GM19372 (cell line): ENCODE results near the gene WDR54.
A peak's percentile ranks its signal among the peaks of the same experiment; 100 is the strongest.

Source experiments
- ATAC-seq: cut with Tn5 transposase; IDR thresholded peaks from one replicate; pipeline ENCODE4 v1.9.1; 2021; ENCODE audit warnings: mild to moderate bottlenecking, low read depth, moderate library complexity; ENCODE audit not compliant: unreplicated experiment

The WDR54 gene

GRCh38 chr2:74421221-74421870 lies at the start of gene WDR54, which contains the start of gene C2orf81:
WDR54 (plus strand) TSS chr2:74421730; CDS start chr2:74422154, 424 bp downstream.
C2orf81 (minus strand) TSS chr2:74421619; CDS start chr2:74421560, 59 bp downstream.
- peak; percentile 89 for ATAC-seq

GRCh38 chr2:74372674-74373073 lies 48.9 kb upstream of the WDR54 start:
- no peak for ATAC-seq

- ATAC-seq = no peak
Measured at GRCh38 chr2:74373221-74373676, 48.3 kb upstream of the WDR54 start.

- no peak for ATAC-seq
Measured at GRCh38 chr2:74373985-74374384, 47.5 kb upstream of the WDR54 start.

GRCh38 chr2:74374509-74375205 lies 46.9 kb upstream of the WDR54 start:
- no peak for ATAC-seq

GRCh38 chr2:74375838-74376237 lies 45.7 kb upstream of the WDR54 start:
- ATAC-seq = no peak

- no peak for ATAC-seq
Measured at GRCh38 chr2:74378007-74378406, 43.5 kb upstream of the WDR54 start.

GRCh38 chr2:74379851-74380789 lies 41.4 kb upstream of the WDR54 start, which contains the start of gene DCTN1:
DCTN1 (minus strand) TSS chr2:74380311; CDS start chr2:74380037, 274 bp downstream.
- ATAC-seq = no peak

- no peak for ATAC-seq
Measured at GRCh38 chr2:74381751-74382150, 39.8 kb upstream of the WDR54 start.

- ATAC-seq = no peak
Measured at GRCh38 chr2:74383254-74383653, 38.3 kb upstream of the WDR54 start.

GRCh38 chr2:74384051-74384450 lies 37.5 kb upstream of the WDR54 start:
- no peak for ATAC-seq

- no peak for ATAC-seq
Measured at GRCh38 chr2:74385396-74385795, 36.1 kb upstream of the WDR54 start.

- no peak for ATAC-seq
Measured at GRCh38 chr2:74387346-74387745, 34.2 kb upstream of the WDR54 start.

- no peak for ATAC-seq
Measured at GRCh38 chr2:74390606-74391005, 30.9 kb upstream of the WDR54 start.

- ATAC-seq = peak; percentile 22
Measured at GRCh38 chr2:74391209-74391579, 30.3 kb upstream of the WDR54 start.

GRCh38 chr2:74391580-74392448 lies 29.7 kb upstream of the WDR54 start:
- peak; percentile 68 for ATAC-seq

GRCh38 chr2:74392449-74392743 lies 29.1 kb upstream of the WDR54 start:
- no peak for ATAC-seq

GRCh38 chr2:74393525-74393924 lies 28.0 kb upstream of the WDR54 start:
- no peak for ATAC-seq

- ATAC-seq = no peak
Measured at GRCh38 chr2:74396149-74396548, 25.4 kb upstream of the WDR54 start.

GRCh38 chr2:74399785-74400184 lies 21.7 kb upstream of the WDR54 start:
- no peak for ATAC-seq
